KMS-11 (cell line): ENCODE measurements around the gene RTP5.

Experiments used
- H2AFZ ChIP-seq: fragments of 200-600 bp; sonication (generic); 2 replicates; pipeline ENCODE4 v1.6.1; 2016; ENCODE audit warnings: antibody characterized with exemption, mixed run types, low read depth
- H3K27ac ChIP-seq: fragments of 200-600 bp; sonication (generic); 2 replicates; pipeline ENCODE4 v1.6.1; 2016; ENCODE audit warnings: mild to moderate bottlenecking, mixed run types
- H3K27me3 ChIP-seq: fragments of 200-600 bp; sonication (generic); 2 replicates; pipeline ENCODE4 v1.6.1; 2017; ENCODE audit warnings: mild to moderate bottlenecking, low read depth, mixed run types, moderate library complexity; ENCODE audit not compliant: insufficient read depth
- H3K36me3 ChIP-seq: fragments of 200-600 bp; sonication (generic); 2 replicates; pipeline ENCODE4 v1.6.1; 2017; ENCODE audit warnings: mild to moderate bottlenecking, mixed run types; ENCODE audit not compliant: insufficient read depth
- H3K4me1 ChIP-seq: fragments of 200-600 bp; sonication (generic); 2 replicates; pipeline ENCODE4 v1.6.1; 2016; ENCODE audit warnings: mild to moderate bottlenecking, low read depth, mixed run types; ENCODE audit not compliant: poor library complexity, severe bottlenecking
- H3K4me2 ChIP-seq: fragments of 200-600 bp; sonication (generic); 2 replicates; pipeline ENCODE4 v1.7.0; 2016; ENCODE audit warnings: mild to moderate bottlenecking, mixed run types
- H3K4me3 ChIP-seq: fragments of 200-600 bp; sonication (generic); IDR thresholded peaks from 2 replicates; pipeline ENCODE4 v1.6.1; 2017; ENCODE audit warnings: low read depth, low read length, mixed read lengths; ENCODE audit not compliant: insufficient read depth
- H3K79me2 ChIP-seq: fragments of 200-600 bp; sonication (generic); 2 replicates; pipeline ENCODE4 v1.6.1; 2016; ENCODE audit warnings: low read depth, mixed run types; ENCODE audit not compliant: insufficient read depth
- H3K9ac ChIP-seq: fragments of 200-600 bp; sonication (generic); 2 replicates; pipeline ENCODE4 v1.6.1; 2016; ENCODE audit warnings: mild to moderate bottlenecking, mixed run types
- H4K20me1 ChIP-seq: fragments of 200-600 bp; sonication (generic); 2 replicates; pipeline ENCODE4 v1.6.1; 2016; ENCODE audit warnings: mild to moderate bottlenecking, mixed run types; ENCODE audit not compliant: insufficient read depth
- TF ChIP-seq, protein P1 (sequence below): fragments of 200-600 bp; sonication (generic); conservative IDR thresholded peaks from 2 replicates; pipeline ENCODE4 v1.6.1; 2017; ENCODE audit warnings: low read depth, mild to moderate bottlenecking, antibody characterized with exemption, low read length, moderate library complexity, mixed read lengths

RTP5 gene

GRCh38 chr2:241858206-241859016 is 11.1 kb upstream of the RTP5 start, which contains the start of gene PDCD1:
PDCD1 (minus strand) TSS chr2:241858894; CDS start chr2:241858838, 56 bp downstream.
- H3K27me3 ChIP-seq = peaks cover 14% of the 10 kb centered on the region; the same call in 1 of the 2 replicates
- no peaks in the 10 kb centered on the region for H3K79me2 ChIP-seq
- H3K9ac ChIP-seq = peak within 1 kb of the TSS; percentile 51
- peak within 1 kb of the TSS; percentile 68 for H3K4me3 ChIP-seq
- peak within 1 kb of the TSS; percentile 87 for H2AFZ ChIP-seq
- no peaks in the 10 kb centered on the region for H4K20me1 ChIP-seq
- TF ChIP-seq, protein P1, sequence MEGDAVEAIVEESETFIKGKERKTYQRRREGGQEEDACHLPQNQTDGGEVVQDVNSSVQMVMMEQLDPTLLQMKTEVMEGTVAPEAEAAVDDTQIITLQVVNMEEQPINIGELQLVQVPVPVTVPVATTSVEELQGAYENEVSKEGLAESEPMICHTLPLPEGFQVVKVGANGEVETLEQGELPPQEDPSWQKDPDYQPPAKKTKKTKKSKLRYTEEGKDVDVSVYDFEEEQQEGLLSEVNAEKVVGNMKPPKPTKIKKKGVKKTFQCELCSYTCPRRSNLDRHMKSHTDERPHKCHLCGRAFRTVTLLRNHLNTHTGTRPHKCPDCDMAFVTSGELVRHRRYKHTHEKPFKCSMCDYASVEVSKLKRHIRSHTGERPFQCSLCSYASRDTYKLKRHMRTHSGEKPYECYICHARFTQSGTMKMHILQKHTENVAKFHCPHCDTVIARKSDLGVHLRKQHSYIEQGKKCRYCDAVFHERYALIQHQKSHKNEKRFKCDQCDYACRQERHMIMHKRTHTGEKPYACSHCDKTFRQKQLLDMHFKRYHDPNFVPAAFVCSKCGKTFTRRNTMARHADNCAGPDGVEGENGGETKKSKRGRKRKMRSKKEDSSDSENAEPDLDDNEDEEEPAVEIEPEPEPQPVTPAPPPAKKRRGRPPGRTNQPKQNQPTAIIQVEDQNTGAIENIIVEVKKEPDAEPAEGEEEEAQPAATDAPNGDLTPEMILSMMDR = no peak
- no peaks in the 10 kb centered on the region for H3K36me3 ChIP-seq
- peak within 1 kb of the TSS; percentile 96 for H3K4me2 ChIP-seq
- H3K4me1 ChIP-seq = peaks cover 22% of the 10 kb centered on the region
- H3K27ac ChIP-seq = peak within 1 kb of the TSS; percentile 74

DNA sequence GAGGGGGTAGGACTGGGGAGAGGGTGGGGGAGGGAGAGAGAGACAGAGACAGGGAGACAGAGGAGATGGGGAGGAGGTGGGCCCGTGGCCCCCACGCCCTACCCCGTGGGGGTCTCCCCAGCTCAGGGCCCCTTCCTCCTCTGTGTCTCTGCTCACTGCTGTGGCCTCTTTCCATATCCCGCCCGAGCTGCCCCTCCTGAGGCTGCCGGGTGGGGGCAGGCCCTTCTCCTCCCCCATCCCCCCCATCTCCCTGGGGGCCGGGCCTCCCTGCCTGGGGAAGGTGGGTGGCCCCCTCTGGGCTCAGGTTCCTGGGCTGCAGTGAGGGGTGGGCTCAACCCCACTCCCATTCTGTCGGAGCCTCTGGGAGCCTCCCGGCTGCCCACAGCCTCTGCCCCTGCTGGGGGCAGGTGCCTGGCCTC is 10.5 kb upstream of the RTP5 start:
- H3K27me3 ChIP-seq = peaks cover 8% of the 10 kb centered on the region; the same call in 1 of the 2 replicates
- peak overlapping the region; percentile 87; the same call in 1 of the 2 replicates for H2AFZ ChIP-seq
- H3K79me2 ChIP-seq = no peaks in the 10 kb centered on the region
- H4K20me1 ChIP-seq = no peaks in the 10 kb centered on the region
- peak overlapping the region; percentile 51 for H3K9ac ChIP-seq
- peaks cover 22% of the 10 kb centered on the region for H3K4me1 ChIP-seq
- H3K4me2 ChIP-seq = peak overlapping the region; percentile 96
- TF ChIP-seq, protein P1 = no peak
- peak overlapping the region; percentile 74; the same call in 1 of the 2 replicates for H3K27ac ChIP-seq
- H3K36me3 ChIP-seq = no peaks in the 10 kb centered on the region
- H3K4me3 ChIP-seq = no peak overlapping the region

- TF ChIP-seq, protein P1 = no peak
- Histone ChIP-seq H3K9ac (peak overlapping the region; percentile 51), H4K20me1 (no peaks in the 10 kb centered on the region), H3K27me3 (peaks cover 3% of the 10 kb centered on the region; the same call in 1 of the 2 replicates), H3K4me3 (peak overlapping the region; percentile 68), H3K79me2 (no peaks in the 10 kb centered on the region), H3K27ac (peak overlapping the region; percentile 74), H3K4me2 (peak overlapping the region; percentile 96), H2AFZ (peak overlapping the region; percentile 87), H3K4me1 (peaks cover 22% of the 10 kb centered on the region), H3K36me3 (no peaks in the 10 kb centered on the region)
Measured at GRCh38 chr2:241859436-241860183, 9.9 kb upstream of the RTP5 start.

DNA sequence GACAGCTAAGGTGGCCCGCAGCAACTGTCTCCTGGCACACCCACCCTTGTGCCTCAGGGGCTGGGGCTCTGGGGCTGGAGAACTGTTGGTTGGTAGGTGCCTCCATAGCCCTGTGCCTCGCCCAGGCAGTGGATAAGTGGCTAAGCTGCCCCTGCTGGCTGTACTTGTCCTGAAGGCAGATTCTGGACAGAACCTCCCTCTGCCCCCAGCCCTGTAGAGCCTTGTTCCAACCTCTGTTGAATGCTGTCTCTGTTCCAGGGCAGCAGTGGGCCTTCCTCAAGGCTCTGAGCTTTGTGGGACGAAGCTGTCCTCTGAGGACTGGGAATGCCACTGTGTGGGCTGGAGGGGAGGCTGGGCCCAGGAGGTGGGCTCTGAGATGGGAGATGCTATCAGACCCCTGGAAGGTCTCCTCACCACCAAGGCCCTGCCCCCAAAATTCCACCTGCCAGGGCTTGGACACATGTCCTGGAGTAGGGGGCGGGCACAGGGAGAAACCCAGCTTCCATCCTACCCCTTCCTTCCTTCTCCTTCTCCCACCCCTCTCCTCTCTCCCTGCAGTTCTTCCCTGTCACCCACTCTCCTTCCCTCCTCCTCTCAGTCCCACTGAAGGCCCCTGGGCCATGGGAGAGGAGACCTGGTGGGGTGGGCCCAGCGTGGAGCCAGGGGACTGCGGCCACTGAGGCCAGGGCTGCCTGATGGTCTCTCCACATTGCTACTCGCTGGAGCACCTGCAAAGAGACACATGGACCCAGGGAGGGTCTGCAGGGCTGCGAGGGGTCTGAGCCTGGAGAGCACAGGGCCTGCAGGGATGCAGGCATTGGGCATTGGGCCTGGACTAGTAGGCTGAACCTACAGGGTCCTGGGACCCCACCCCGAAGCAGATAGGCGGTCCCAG is 9.1 kb upstream of the RTP5 start:
- TF ChIP-seq, protein P1 = no peak
- H3K4me1 ChIP-seq = peaks cover 22% of the 10 kb centered on the region
- H3K36me3 ChIP-seq = no peaks in the 10 kb centered on the region
- peak overlapping the region; percentile 96 for H3K4me2 ChIP-seq
- no peaks in the 10 kb centered on the region for H3K79me2 ChIP-seq
- peak overlapping the region; percentile 87 for H2AFZ ChIP-seq
- peak overlapping the region; percentile 51 for H3K9ac ChIP-seq
- H3K27me3 ChIP-seq = peaks cover 3% of the 10 kb centered on the region; the same call in 1 of the 2 replicates
- H4K20me1 ChIP-seq = no peaks in the 10 kb centered on the region
- H3K27ac ChIP-seq = peak overlapping the region; percentile 74
- H3K4me3 ChIP-seq = peak overlapping the region; percentile 68
